HEK293 (cell line): ENCODE measurements around the gene PTGIS.

Experiments used
- CTCF ChIP-seq: fragments of 450-650 bp; formaldehyde crosslinking; IDR thresholded peaks from 2 replicates; pipeline ENCODE4 v1.5.1; 2016; ENCODE audit warnings: missing biosample characterization, missing genetic modification characterization
- PBX3 ChIP-seq: sonication (generic); formaldehyde crosslinking; IDR thresholded peaks from 2 replicates; pipeline ENCODE4 v1.8.1; 2022; ENCODE audit warnings: mild to moderate bottlenecking, moderate library complexity, missing genetic modification reagents
- TRIM28 ChIP-seq: IDR thresholded peaks from 2 replicates; pipeline ENCODE4 v1.6.1; 2011; ENCODE audit warnings: low read length, control low read depth, borderline replicate concordance
- ZBTB21 ChIP-seq: fragments of 450-650 bp; formaldehyde crosslinking; IDR thresholded peaks from 2 replicates; pipeline ENCODE4 v1.5.1; 2017; ENCODE audit warnings: missing biosample characterization, missing genetic modification characterization
- ZNF18 ChIP-seq: fragments of 450-650 bp; formaldehyde crosslinking; IDR thresholded peaks from 2 replicates; pipeline ENCODE4 v1.5.1; 2016; ENCODE audit warnings: missing biosample characterization, missing genetic modification characterization
- ZNF768 ChIP-seq: fragments of 450-650 bp; formaldehyde crosslinking; IDR thresholded peaks from 2 replicates; pipeline ENCODE4 v1.5.1; 2018; ENCODE audit warnings: missing biosample characterization, mild to moderate bottlenecking, missing genetic modification characterization

GRCh38 chr20:49496043-49496442 lies 71.9 kb downstream of the PTGIS start:
- TF ChIP-seq TRIM28 (no peak), CTCF (tag by site-specific recombination) (no peak), ZBTB21 (tag by site-specific recombination) (no peak), ZNF768 (tag by site-specific recombination) (no peak), ZNF18 (no peak), PBX3 (no peak)
